Omental fat pad (tissue), 4 donors: ENCODE measurements around the gene SLC66A1. TPM values are rescaled to one million over a fixed set of nuclear protein-coding genes. Genes with fewer than 3 reads are reported as not detected.

Source experiments
- ATAC-seq: fragments of 150-250 bp; one replicate; pipeline ENCODE4 v1.9.1; 2016; ENCODE audit warnings: mild to moderate bottlenecking, moderate library complexity; ENCODE audit not compliant: low FRiP score
- DNase-seq: peaks from one replicate; pipeline ENCODE4 v3.0.0-alpha.2; 2019; ENCODE audit warnings: low spot score
- CTCF ChIP-seq, 3 donors: fragments of 450-650 bp; IDR thresholded peaks; one replicate each; pipeline ENCODE4 v1.5.1; 2016 to 2017; ENCODE audit warnings: antibody characterized with exemption in 3 of 3, mild to moderate bottlenecking in 3 of 3, moderate library complexity in 2 of 3
- total RNA-seq, 4 donors: library from RNA; depleted of rRNA; stranded (reverse); fragments of >200 nt; gene quantifications; one replicate each; pipeline ENCODE4 v1.1.0, GENCODE V29; 2016

SLC66A1 gene
- total RNA-seq, 4 donors from 2014 or later, result 9.6 to 21.1 (median 13.6) TPM

- DNase-seq, result no peak
- no peak for ATAC-seq
- TF ChIP-seq CTCF (IDR thresholded peaks at IDR 0.05), result no peak
These were observed 59.4 kb downstream of the SLC66A1 start for GRCh38 chr1:19371226-19372135.

- ATAC-seq (no peak), DNase-seq (no peak)
- TF ChIP-seq CTCF (IDR thresholded peaks at IDR 0.05), result no peak
These were observed 60.0 kb downstream of the SLC66A1 start for GRCh38 chr1:19372136-19372514.

GRCh38 chr1:19372602-19373001 is 60.5 kb downstream of the SLC66A1 start:
- ATAC-seq, result no peak
- no peak for DNase-seq
- no peak for TF ChIP-seq CTCF (IDR thresholded peaks at IDR 0.05)

GRCh38 chr1:19373211-19374082 is 61.3 kb downstream of the SLC66A1 start:
- no peak for TF ChIP-seq CTCF (IDR thresholded peaks at IDR 0.05)
- ATAC-seq, result no peak
- DNase-seq, result no peak

GRCh38 chr1:19374083-19374801 is 62.1 kb downstream of the SLC66A1 start:
- ATAC-seq (no peak), DNase-seq (no peak)
- TF ChIP-seq CTCF (IDR thresholded peaks at IDR 0.05), result no peak

- ATAC-seq, result no peak
- no peak for DNase-seq
- TF ChIP-seq CTCF (IDR thresholded peaks at IDR 0.05), result no peak
These were observed 62.8 kb downstream of the SLC66A1 start for GRCh38 chr1:19374926-19375325.
